ENCODE data around the gene STPG1.

The STPG1 gene

DNA sequence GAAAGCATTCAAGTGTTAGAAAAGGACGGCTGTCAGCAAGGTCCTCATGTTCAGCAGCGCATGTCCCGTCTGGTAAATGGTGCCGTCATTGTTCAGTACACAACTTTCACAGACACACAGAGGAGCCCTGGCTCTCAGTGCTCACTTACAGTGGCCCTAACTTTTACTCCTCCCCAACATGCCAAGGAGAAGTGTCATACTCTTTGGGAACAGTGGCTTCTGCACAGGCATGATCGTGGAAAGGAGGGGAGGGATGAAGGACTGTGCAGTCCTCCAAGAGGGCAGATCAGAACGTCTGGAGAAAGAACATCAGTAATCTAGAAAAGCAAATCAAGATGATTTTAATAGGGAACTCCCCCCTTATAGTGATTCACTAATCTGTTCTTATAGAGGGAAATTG lies 98.2 kb downstream of the STPG1 start:
- DNase-seq: no peak

- no peak for DNase-seq
These were observed 101.8 kb downstream of the STPG1 start for GRCh38 chr1:24311741-24312140.

GRCh38 chr1:24311234-24311633 lies 102.3 kb downstream of the STPG1 start:
- no peak for DNase-seq

DNA sequence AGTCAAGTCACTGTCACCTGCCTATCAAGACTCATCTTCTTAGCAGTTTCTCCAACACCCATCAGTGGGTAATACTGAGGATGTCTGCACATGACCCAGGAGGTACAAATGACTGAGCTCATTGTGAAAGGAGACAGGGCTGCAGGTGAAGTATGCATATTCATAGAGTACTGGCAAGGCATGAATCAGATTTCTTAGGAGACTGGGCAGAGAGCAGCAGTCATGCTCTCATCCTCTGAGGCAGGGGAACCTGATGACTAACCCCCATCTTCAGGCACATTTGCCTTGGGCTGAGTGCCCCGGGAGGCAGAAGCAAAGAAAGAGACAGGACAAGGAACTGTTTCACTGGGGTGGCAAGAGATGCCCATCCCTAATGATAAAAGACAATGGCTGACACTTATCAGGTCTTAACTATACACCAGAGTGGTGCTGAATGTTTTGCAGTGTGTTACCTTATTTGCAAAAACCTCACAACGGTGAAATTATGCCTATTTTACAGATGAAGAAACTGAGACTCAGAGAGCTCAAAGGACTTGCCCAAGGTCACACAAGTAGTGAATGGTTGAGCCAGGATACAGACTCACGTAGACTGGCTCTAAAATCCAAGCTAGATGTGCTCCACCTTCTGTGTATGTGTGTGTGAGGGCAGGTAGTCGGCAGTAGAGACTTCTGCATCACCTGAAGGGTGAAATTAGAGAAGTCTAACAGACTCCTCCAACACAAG lies 103.7 kb downstream of the STPG1 start:
- no peak for DNase-seq

DNA sequence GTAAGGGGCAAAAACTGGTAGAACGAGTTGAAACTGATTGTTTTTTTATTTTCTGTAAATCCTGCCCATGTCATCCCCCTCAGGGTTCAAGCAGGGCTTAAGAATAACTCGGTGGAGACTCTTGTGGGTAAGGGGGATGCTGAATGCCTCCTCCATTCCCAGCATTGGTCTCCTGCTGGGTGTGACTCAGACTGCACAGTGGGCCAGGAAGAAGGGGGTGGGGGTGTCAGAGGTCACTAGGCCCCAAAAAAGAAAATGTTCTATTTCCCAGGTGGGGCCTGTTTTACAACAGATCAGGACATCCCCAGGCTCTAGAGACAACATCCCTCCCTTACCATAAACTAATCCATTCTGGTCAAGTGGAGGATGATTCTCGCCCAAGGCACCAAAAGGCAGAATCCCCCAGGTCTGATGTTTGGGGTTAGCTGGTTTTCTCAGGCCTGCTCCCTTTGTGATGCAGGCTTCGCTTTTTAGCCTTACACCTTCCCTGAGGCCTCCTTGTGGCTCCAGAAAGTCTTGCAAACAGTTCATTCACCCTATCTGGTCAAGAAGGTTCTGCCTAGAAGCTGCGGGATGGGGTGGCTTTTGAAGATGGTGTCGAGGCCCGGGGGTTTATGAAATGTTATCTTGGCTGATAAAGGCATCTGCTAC lies 105.1 kb downstream of the STPG1 start:
- DNase-seq: no peak

Data from stimulated activated CD4-positive, alpha-beta T cell treated with anti-CD3 and anti-CD28 coated beads, Interleukin-4, amount 100 ng/mL, for 1 hour (primary cell).